Calu3 (cell line): ENCODE measurements around the gene KAZN. TPM values are rescaled to one million over a fixed set of nuclear protein-coding genes. Genes with fewer than 3 reads are reported as not detected.

Experiments used
- BruUV-seq: library from RNA; stranded (reverse); fragments of 400-500 nt; replicated peaks from 2 replicates; lab custom pipeline; 2021; lab: Mats Ljungman, UMichigan
- CTCF ChIA-PET: fragments of 300-600 bp; sonication (Branson Sonifier 250); formaldehyde crosslinking; loops from one replicate; lab custom pipeline; 2022; ENCODE audit warnings: antibody characterized with exemption; lab: Charles Lee
- DNase-seq: peaks from one replicate; pipeline ENCODE4 v3.0.0; 2022
- H3K27ac Mint-ChIP-seq: one replicate; pipeline ENCODE4 v1.8.0; 2022; ENCODE audit warnings: mixed read lengths; ENCODE audit not compliant: unreplicated experiment
- H3K27me3 Mint-ChIP-seq: one replicate; pipeline ENCODE4 v1.8.0; 2022; ENCODE audit warnings: mixed read lengths; ENCODE audit not compliant: unreplicated experiment
- H3K36me3 Mint-ChIP-seq: one replicate; pipeline ENCODE4 v1.8.0; 2022; ENCODE audit warnings: mild to moderate bottlenecking, moderate library complexity, mixed read lengths; ENCODE audit not compliant: insufficient read depth, unreplicated experiment
- H3K4me1 Mint-ChIP-seq: one replicate; pipeline ENCODE4 v1.8.0; 2022; ENCODE audit warnings: mild to moderate bottlenecking, low read depth, mixed read lengths; ENCODE audit not compliant: unreplicated experiment
- H3K4me3 Mint-ChIP-seq: one replicate; pipeline ENCODE4 v1.8.0; 2022; ENCODE audit warnings: mild to moderate bottlenecking, low read depth, moderate library complexity, mixed read lengths; ENCODE audit not compliant: unreplicated experiment
- H3K9me3 Mint-ChIP-seq: one replicate; pipeline ENCODE4 v1.8.0; 2022; ENCODE audit warnings: low read depth, mixed read lengths; ENCODE audit not compliant: unreplicated experiment
- CTCF ChIP-seq: fragments of 200-600 bp; IDR thresholded peaks from one replicate; pipeline ENCODE4 v1.8.0; 2022; ENCODE audit warnings: antibody characterized with exemption; ENCODE audit not compliant: unreplicated experiment
- intact Hi-C: fragments of 100-400 bp; cut with micrococcal nuclease; formaldehyde crosslinking; loops from one replicate; pipeline ENCODE4 v1.10.0; 2022; ENCODE audit not compliant: unreplicated experiment
- total RNA-seq: library from RNA; stranded (reverse); gene quantifications from 2 replicates; pipeline ENCODE4 v1.2.3, GENCODE V29; 2022

Gene KAZN
- total RNA-seq, 1 experiment from 2014 or later, result 3.6 TPM

- TF ChIP-seq CTCF, result no peak
- no TSS peak for BruUV-seq
- H3K4me3 Mint-ChIP-seq, result no peak overlapping the region
- H3K27ac Mint-ChIP-seq, result no peak overlapping the region
- no peaks in the 10 kb centered on the region for H3K9me3 Mint-ChIP-seq
- intact Hi-C loops, result no loop called here
- no peaks in the 10 kb centered on the region for H3K36me3 Mint-ChIP-seq
- CTCF ChIA-PET, result no interaction called here
- no peak for DNase-seq
- H3K27me3 Mint-ChIP-seq, result no peaks in the 10 kb centered on the region
- no peaks in the 10 kb centered on the region for H3K4me1 Mint-ChIP-seq
Measured at GRCh38 chr1:14987829-14988603, 389.5 kb downstream of the KAZN start.

- H3K27ac Mint-ChIP-seq, result no peak overlapping the region
Measured at GRCh38 chr1:14988636-14989035, 390.2 kb downstream of the KAZN start.

GRCh38 chr1:14989931-14990728 is 391.6 kb downstream of the KAZN start:
- Mint-ChIP-seq H3K27me3 (no peaks in the 10 kb centered on the region), H3K4me3 (no peak overlapping the region), H3K36me3 (no peaks in the 10 kb centered on the region), H3K4me1 (no peaks in the 10 kb centered on the region), H3K9me3 (no peaks in the 10 kb centered on the region), H3K27ac (no peak overlapping the region)
- intact Hi-C loops, result no loop called here
- no TSS peak for BruUV-seq
- DNase-seq, result no peak
- TF ChIP-seq CTCF, result no peak
- CTCF ChIA-PET, result no interaction called here

More at GRCh38 chr1:14988636-14989035, 390.2 kb downstream of the KAZN start:
- CTCF ChIA-PET, result no interaction called here
- no peak for DNase-seq
- no peak for TF ChIP-seq CTCF
- Mint-ChIP-seq H3K9me3 (no peaks in the 10 kb centered on the region), H3K27me3 (no peaks in the 10 kb centered on the region), H3K4me1 (no peaks in the 10 kb centered on the region), H3K36me3 (no peaks in the 10 kb centered on the region), H3K4me3 (no peak overlapping the region)
- no TSS peak for BruUV-seq
- intact Hi-C loops, result no loop called here

GRCh38 chr1:14993414-14993813 is 394.9 kb downstream of the KAZN start:
- intact Hi-C loops, result no loop called here
- Mint-ChIP-seq H3K4me3 (no peak overlapping the region), H3K27me3 (no peaks in the 10 kb centered on the region), H3K36me3 (no peaks in the 10 kb centered on the region), H3K27ac (no peak overlapping the region), H3K4me1 (no peaks in the 10 kb centered on the region), H3K9me3 (no peaks in the 10 kb centered on the region)
- CTCF ChIA-PET, result no interaction called here
- BruUV-seq, result no TSS peak
- no peak for TF ChIP-seq CTCF
- DNase-seq, result no peak
